ENCODE measurements around the gene RAB3D.

Gene RAB3D

GRCh38 chr19:11295180-11295579 lies 44.3 kb downstream of the RAB3D start:
- DNase-seq (ENCODE audit: low spot score): no peak

GRCh38 chr19:11293433-11294389 lies 45.7 kb downstream of the RAB3D start:
- DNase-seq (ENCODE audit: low spot score): peak; percentile 87

GRCh38 chr19:11291991-11292390 lies 47.5 kb downstream of the RAB3D start:
- no peak for DNase-seq (ENCODE audit: low spot score)

- DNase-seq (ENCODE audit: low spot score): no peak
These were observed 48.0 kb downstream of the RAB3D start for GRCh38 chr19:11291415-11291814.

GRCh38 chr19:11290256-11290655 lies 49.2 kb downstream of the RAB3D start:
- DNase-seq (ENCODE audit: low spot score): no peak

- no peak for DNase-seq (ENCODE audit: low spot score)
These were observed 51.1 kb downstream of the RAB3D start for GRCh38 chr19:11288349-11288748.

GRCh38 chr19:11286312-11286974 lies 53.0 kb downstream of the RAB3D start:
- DNase-seq (ENCODE audit: low spot score): no peak

GRCh38 chr19:11284515-11284914 lies 54.9 kb downstream of the RAB3D start:
- DNase-seq (ENCODE audit: low spot score): no peak

- DNase-seq (ENCODE audit: low spot score): no peak
These were observed 58.0 kb downstream of the RAB3D start for GRCh38 chr19:11281356-11282049.

GRCh38 chr19:11279505-11280236 lies 59.8 kb downstream of the RAB3D start:
- no peak for DNase-seq (ENCODE audit: low spot score)

GRCh38 chr19:11278670-11279069 lies 60.8 kb downstream of the RAB3D start:
- DNase-seq (ENCODE audit: low spot score): no peak

- no peak for DNase-seq (ENCODE audit: low spot score)
These were observed 64.8 kb downstream of the RAB3D start for GRCh38 chr19:11274533-11275086.

GRCh38 chr19:11273989-11274388 lies 65.5 kb downstream of the RAB3D start:
- DNase-seq (ENCODE audit: low spot score): no peak

- no peak for DNase-seq (ENCODE audit: low spot score)
These were observed 66.2 kb downstream of the RAB3D start for GRCh38 chr19:11273296-11273695.
